ENCODE measurements around the gene PXMP2.
A peak's percentile ranks its signal among the peaks of the same experiment; 100 is the strongest.

PXMP2 gene

GRCh38 chr12:132687211-132688164 is at the start of gene PXMP2, which contains the start of gene POLE:
Gene PXMP2 (plus strand): TSS chr12:132687587. CDS start chr12:132687671, 84 bp downstream.
Gene POLE (minus strand): TSS chr12:132687342. CDS start chr12:132687315, 27 bp downstream.
- peak; percentile 95 for DNase-seq

- no peak for DNase-seq
Observed at GRCh38 chr12:132637811-132638210, 49.6 kb upstream of the PXMP2 start.

- no peak for DNase-seq
Observed at GRCh38 chr12:132638541-132639408, 48.6 kb upstream of the PXMP2 start.

- no peak for DNase-seq
Observed at GRCh38 chr12:132639956-132640520, 47.3 kb upstream of the PXMP2 start.

- DNase-seq = no peak
Observed at GRCh38 chr12:132640936-132641335, 46.5 kb upstream of the PXMP2 start.

- no peak for DNase-seq
Observed at GRCh38 chr12:132641811-132642650, 45.4 kb upstream of the PXMP2 start.

GRCh38 chr12:132642846-132643835 is 44.2 kb upstream of the PXMP2 start:
- DNase-seq = no peak

GRCh38 chr12:132646850-132647249 is 40.5 kb upstream of the PXMP2 start:
- no peak for DNase-seq

- DNase-seq = no peak
Observed at GRCh38 chr12:132647858-132648257, 39.5 kb upstream of the PXMP2 start.

GRCh38 chr12:132648616-132649225 is 38.7 kb upstream of the PXMP2 start:
- DNase-seq = no peak

- no peak for DNase-seq
Observed at GRCh38 chr12:132649226-132649945, 38.0 kb upstream of the PXMP2 start.

- DNase-seq = no peak
Observed at GRCh38 chr12:132651444-132652100, 35.8 kb upstream of the PXMP2 start.

- DNase-seq = no peak
Observed at GRCh38 chr12:132653567-132654290, 33.7 kb upstream of the PXMP2 start.

GRCh38 chr12:132657004-132657727 is 30.2 kb upstream of the PXMP2 start:
- DNase-seq = no peak

- DNase-seq = no peak
Observed at GRCh38 chr12:132658149-132658894, 29.1 kb upstream of the PXMP2 start.

GRCh38 chr12:132659146-132659545 is 28.2 kb upstream of the PXMP2 start:
- no peak for DNase-seq

GRCh38 chr12:132660052-132660451 is 27.3 kb upstream of the PXMP2 start:
- DNase-seq = no peak

Measured in activated naive CD4-positive, alpha-beta T cell treated with Interleukin-2 at 50 U/mL for 16 hours (primary cell).